NCI-H2227 (cell line): ENCODE data around the gene YPEL2.
"Not testable (repeated sequence)": the region's sequence is repeated elsewhere in the genome, so short reads cannot be mapped to it uniquely, and the experiment has no call there.

Source experiments
- DNase-seq: peaks from one replicate; lab custom pipeline; 2025; ENCODE audit not compliant: unreplicated experiment; lab: John Stamatoyannopoulos, UW

YPEL2 gene

DNA sequence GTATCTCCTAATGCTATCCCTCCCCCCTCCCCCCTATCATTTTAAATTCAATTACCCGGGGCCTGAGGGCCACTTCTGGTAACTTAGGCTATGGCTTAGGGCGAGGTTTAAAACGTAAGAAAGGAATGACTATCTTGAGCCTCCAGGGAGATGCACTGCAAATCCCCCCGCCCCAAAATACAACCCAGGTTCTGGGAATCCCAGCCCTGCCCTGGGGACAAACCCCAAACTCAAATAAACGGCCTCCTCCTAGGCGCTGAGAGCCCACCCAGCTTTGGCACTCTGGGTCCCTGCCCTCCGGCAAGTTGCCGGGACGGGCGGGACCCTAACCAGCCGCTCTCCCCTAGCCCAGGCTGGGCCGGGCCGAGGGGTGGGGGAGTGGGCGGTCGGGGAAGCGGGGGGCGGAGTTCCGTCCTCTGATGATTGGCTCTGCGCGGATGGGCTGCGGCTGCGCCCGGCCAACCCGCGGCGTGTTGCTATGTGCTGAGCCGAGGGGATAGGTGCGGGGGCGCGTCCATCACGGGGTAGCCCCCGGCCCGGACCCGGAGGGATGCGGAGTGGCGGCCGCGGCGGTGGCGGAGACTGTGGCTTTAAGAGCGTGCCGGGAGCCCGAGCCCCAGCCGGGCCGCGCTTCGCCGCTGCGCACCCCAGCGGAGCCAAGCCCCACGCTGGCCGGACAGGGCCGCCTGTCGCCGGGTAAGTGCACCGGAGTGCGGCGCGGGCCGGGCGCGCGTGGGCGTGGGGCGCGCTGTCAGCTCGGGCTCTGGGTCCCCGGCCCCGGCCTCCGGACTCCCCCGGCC is at the start of gene YPEL2:
TSS of gene YPEL2 (plus strand) at position 527 of the 800 bp plus-strand sequence. CDS start 21,755 bp downstream, outside the sequence.
- peak; percentile 94 for DNase-seq

GRCh38 chr17:59284317-59284716 is 47.1 kb upstream of the YPEL2 start:
- DNase-seq, result no peak

DNA sequence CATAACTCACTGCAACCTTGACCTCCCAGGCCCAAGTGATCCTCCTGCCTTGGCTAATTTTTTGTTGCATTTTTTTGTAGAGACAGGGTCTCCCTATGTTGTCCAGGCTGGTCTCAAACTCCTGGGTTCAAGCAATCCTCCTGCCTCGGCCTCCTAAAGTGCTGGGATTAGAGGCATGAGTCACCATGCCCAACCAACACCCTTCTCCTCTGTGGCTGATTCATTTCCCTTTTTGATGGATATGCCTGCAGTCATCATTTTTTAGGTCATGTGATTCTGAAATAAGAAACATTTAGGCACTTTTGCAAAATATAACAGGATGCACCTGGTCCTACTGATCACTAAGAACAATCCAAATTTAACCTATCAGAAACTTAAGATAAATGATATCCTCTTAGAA is 44.0 kb upstream of the YPEL2 start:
- no peak for DNase-seq

- DNase-seq, result no peak
Measured at GRCh38 chr17:59287891-59288290, 43.6 kb upstream of the YPEL2 start.

GRCh38 chr17:59289981-59290301 is 41.5 kb upstream of the YPEL2 start:
- DNase-seq, result peak; percentile 41

DNA sequence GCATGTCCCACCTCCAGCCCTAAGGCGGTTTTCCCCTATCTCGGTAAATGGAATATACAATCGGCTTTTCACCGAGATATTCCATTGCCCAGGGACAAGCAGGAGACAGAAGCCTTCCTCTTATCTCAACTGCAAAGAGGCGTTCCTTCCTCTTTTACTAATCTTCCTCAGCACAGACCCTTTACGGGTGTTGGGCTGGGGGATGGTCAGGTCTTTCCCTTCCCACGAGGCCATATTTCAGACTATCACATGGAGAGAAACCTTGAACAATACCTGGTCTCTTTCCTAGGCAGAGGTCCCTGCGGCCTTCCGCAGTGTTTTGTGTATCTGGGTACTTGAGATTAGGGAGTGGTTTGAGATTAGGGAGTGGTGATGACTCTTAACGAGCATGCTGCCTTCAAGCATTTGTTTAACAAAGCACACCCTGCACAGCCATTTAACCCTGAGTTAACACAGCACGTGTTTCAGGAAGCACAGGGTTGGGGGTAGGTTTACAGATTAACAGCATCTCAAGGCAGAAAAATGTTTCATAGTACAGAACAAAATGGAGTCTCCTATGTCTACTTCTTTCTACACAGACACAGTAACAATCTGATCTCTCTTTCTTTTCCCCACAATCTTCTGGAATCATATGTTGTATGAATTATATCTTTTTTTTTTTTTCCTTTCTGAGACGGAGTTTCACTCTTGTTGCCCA is 41.0 kb upstream of the YPEL2 start:
- peak; percentile 11 for DNase-seq

DNA sequence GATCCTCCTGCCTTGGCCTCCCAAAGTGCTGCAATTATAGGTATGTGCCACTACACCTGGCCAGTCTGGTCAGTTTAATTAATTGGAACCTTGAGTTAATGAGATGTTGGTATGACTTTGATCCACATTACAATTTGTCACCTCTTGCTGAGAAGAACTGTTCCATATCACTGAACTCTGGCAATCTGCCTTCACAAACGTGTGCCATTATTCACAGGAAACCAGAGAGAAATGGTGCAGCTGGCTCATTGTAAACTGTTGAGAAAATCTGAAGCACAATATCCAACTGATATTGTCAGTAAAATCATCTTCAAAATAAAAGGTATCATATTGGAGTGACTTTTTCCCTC is 39.3 kb upstream of the YPEL2 start:
- no peak for DNase-seq

GRCh38 chr17:59296190-59296589 is 35.3 kb upstream of the YPEL2 start:
- DNase-seq, result no peak

GRCh38 chr17:59298521-59298920 is 32.9 kb upstream of the YPEL2 start:
- no peak for DNase-seq

GRCh38 chr17:59299400-59300092 is 31.9 kb upstream of the YPEL2 start:
- DNase-seq, result no peak

DNA sequence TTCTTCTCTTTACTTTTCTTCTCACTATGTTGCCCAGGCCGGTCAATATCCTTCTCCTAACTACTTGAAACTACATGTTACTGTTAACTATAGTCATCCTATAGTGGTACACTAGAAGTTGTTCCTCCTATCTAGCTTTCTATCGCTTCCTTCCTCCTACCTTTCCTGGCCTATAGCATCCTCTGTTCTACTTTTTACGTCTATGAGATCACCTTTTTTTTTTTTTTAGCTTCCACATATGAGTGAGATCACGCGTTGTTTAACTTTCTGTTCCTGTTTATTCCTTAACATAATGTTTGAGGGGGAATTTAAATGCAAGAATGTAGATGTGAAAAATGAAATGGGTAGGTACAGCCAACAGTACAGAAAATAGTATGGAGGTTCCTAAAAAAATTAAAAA is 30.5 kb upstream of the YPEL2 start:
- DNase-seq, result no peak

DNA sequence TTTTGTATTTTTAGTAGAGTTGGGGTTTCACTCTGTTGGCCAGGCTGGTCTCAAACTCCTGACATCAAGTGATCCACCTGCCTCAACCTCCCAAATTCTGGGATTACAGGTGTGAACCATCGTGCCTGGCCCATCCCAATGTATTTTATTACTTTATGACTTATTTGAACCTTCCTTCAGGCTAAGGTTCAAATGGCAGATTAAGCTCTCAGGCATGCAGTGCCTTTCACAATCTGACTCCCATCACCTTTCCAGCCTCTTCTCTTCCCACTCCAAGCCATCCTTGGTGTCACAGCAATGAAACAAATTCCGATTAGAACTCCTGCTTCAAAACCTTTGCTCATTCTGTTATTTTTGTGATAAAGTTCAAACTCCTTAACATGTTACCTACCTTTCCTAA is 26.6 kb upstream of the YPEL2 start:
- no peak for DNase-seq

- no peak for DNase-seq
Measured at GRCh38 chr17:59310263-59310920, 21.1 kb upstream of the YPEL2 start.

DNA sequence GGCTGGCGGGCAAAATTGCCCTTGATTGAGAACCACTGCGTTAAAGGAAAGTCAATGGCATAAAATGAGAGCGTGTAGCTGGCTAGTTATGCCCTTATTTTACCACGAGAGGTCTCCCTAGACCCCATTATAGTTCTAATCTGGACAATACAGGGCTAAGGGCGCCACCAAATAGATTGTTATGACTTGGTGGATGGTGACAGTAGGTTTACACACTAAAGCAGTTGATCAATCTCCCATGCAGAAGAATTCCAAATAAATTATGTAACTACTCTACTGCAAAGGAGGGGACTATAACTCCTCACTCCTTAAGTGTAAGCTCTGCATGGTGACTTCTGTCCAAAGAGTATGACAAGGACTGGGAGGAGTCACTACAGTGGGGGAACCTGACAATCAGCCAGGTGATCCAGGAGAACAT is 20.4 kb upstream of the YPEL2 start:
- DNase-seq, result peak; percentile 76

DNA sequence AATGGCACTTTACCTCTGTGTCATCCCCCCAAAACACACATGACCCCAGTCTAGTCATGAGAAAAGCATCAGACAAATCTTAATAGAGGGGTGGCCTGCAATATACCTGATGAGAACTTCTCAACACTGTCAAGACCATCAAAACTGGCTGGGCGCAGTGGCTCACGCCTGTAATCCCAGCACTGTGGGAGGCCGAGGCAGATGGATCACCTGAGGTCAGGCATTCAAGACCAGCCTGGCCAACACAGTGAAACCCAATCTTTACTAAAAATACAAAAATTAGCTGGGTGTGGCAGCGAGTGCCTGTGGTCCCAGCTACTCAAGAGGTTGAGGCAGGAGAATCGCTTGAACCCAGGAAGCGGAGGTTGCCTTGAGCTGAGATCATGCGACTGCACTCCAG is 19.9 kb upstream of the YPEL2 start:
- DNase-seq, result not testable (repeated sequence)

DNA sequence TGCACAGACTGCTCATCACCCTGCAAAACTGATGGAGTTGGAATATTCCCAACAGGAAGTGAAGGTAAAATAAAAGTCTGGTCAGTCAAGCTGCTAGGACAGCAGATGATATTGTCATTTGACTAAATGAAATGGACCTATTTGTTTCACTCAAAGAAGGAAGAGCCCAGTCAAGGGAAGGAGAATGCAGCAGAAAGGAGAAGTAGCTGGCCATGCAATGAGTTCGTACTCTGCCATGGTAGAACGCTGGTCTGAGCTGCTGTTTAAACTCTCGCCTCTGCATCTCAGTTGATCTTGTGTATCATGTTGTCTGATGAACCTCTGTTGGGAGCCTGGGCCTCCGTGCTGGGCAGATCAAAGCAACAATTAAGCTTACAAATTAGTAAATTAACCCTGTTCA is 15.6 kb upstream of the YPEL2 start:
- DNase-seq, result no peak

- no peak for DNase-seq
Measured at GRCh38 chr17:59327121-59327980, 4.1 kb upstream of the YPEL2 start.

- DNase-seq, result no peak
Measured at GRCh38 chr17:59327981-59328290, 3.5 kb upstream of the YPEL2 start.

DNA sequence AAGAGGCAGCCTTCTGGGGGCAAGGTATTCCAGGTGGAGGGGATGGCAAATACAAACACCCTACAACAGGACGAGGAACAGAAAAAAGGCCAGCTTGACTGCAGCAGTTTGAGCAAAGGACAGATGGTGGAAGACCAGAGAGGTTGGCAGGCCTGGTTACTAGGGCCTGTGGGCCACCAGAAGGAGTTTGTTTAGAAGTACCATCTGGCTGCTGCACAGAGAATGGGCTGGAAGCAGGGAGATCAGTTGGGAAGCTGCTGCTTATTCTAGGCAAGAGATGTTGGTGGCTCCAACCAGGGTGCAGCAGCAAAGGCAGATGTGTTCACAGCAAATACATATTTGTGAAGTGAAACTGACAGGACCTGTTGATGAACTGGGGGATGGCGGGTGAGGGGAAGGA is 2.9 kb upstream of the YPEL2 start:
- no peak for DNase-seq

DNA sequence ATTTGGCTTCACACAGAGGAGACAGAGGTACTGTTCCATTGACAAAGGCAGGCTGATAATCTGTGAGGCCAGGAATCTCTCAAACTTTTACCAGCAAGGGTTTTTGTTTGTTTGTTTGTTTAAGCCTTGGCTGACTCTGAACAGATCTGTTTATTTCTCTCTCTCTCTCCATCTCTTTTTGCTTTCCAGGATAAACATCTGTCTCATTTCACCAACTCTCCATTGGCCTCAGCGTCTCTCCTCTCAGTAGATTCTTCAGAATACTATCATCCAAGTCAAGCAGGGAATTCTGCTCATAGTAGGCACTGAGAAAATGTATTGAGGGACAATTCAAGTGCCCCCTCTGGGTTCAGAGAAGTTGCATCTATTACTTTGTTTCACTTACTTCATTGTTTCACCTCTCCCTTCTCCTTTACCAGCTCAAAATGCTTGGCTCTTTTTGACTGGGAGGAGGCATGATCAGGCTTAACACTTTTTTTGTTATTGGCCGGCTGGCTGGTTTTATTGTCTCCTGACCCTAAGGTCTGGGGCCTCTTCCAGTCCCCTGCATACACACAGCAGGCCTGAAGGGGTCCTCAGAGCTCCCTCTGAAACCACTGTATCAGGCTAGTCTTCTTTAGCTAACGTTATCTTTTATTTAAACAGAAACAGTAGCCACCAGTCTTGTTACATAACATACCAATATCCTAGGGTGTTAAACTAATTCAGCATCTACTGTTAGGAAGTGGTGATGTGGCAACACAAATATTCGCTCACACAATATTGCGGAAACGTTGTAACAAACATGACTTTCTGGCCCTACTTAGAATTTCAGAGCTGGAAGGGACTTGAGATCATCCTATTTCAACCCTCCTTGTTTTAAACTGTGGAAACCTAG is 2.0 kb upstream of the YPEL2 start:
- peak; percentile 33 for DNase-seq
